DMS153 treated with DMSO at 0.1 percent for 48 hours (cell line): ENCODE data around the gene NR2F1-AS1.

Experiments used
- DNase-seq: peaks from one replicate; lab custom pipeline; 2025; ENCODE audit not compliant: unreplicated experiment; lab: John Stamatoyannopoulos, UW

Gene NR2F1-AS1

GRCh38 chr5:93433422-93433821 is 147.6 kb downstream of the NR2F1-AS1 start:
- no peak for DNase-seq

GRCh38 chr5:93431250-93431649 is 149.8 kb downstream of the NR2F1-AS1 start:
- DNase-seq = no peak

- no peak for DNase-seq
Measured at GRCh38 chr5:93430673-93431199, 150.3 kb downstream of the NR2F1-AS1 start.

- DNase-seq = no peak
Measured at GRCh38 chr5:93430118-93430517, 150.9 kb downstream of the NR2F1-AS1 start.

GRCh38 chr5:93428868-93429267 is 152.2 kb downstream of the NR2F1-AS1 start:
- DNase-seq = no peak

GRCh38 chr5:93427316-93427715 is 153.7 kb downstream of the NR2F1-AS1 start:
- DNase-seq = no peak

GRCh38 chr5:93425096-93425495 is 155.9 kb downstream of the NR2F1-AS1 start:
- DNase-seq = no peak

- DNase-seq = no peak
Measured at GRCh38 chr5:93423300-93423699, 157.7 kb downstream of the NR2F1-AS1 start.

- DNase-seq = no peak
Measured at GRCh38 chr5:93422652-93423280, 158.3 kb downstream of the NR2F1-AS1 start.

GRCh38 chr5:93421987-93422401 is 159.0 kb downstream of the NR2F1-AS1 start:
- no peak for DNase-seq

- DNase-seq = no peak
Measured at GRCh38 chr5:93421468-93421867, 159.6 kb downstream of the NR2F1-AS1 start.

GRCh38 chr5:93417490-93417889 is 163.5 kb downstream of the NR2F1-AS1 start:
- no peak for DNase-seq

- no peak for DNase-seq
Measured at GRCh38 chr5:93415819-93416218, 165.2 kb downstream of the NR2F1-AS1 start.

- DNase-seq = no peak
Measured at GRCh38 chr5:93411716-93412115, 169.3 kb downstream of the NR2F1-AS1 start.

- no peak for DNase-seq
Measured at GRCh38 chr5:93409691-93410090, 171.3 kb downstream of the NR2F1-AS1 start.

- no peak for DNase-seq
Measured at GRCh38 chr5:93407454-93407853, 173.6 kb downstream of the NR2F1-AS1 start.

- no peak for DNase-seq
Measured at GRCh38 chr5:93406971-93407401, 174.0 kb downstream of the NR2F1-AS1 start.

- no peak for DNase-seq
Measured at GRCh38 chr5:93404246-93404645, 176.8 kb downstream of the NR2F1-AS1 start.

- no peak for DNase-seq
Measured at GRCh38 chr5:93403141-93403928, 177.7 kb downstream of the NR2F1-AS1 start.

- DNase-seq = no peak
Measured at GRCh38 chr5:93402451-93402850, 178.6 kb downstream of the NR2F1-AS1 start.

GRCh38 chr5:93401634-93402213 is 179.3 kb downstream of the NR2F1-AS1 start:
- DNase-seq = no peak

- DNase-seq = no peak
Measured at GRCh38 chr5:93399675-93400074, 181.3 kb downstream of the NR2F1-AS1 start.
